Neural progenitor cell (in vitro differentiated cells): Measurements from ENCODE around the gene CAMK2D. TPM values are rescaled to one million over a fixed set of nuclear protein-coding genes. Genes with fewer than 3 reads are reported as not detected.

Experiments used
- DNase-seq: peaks from one replicate; pipeline ENCODE4 v3.0.0-alpha.2; 2016; ENCODE audit warnings: low spot score
- H2AFZ ChIP-seq: fragments of 200-600 bp; sonication (generic); replicated peaks from 2 replicates; pipeline ENCODE4 v1.6.1; 2016; ENCODE audit warnings: antibody characterized with exemption
- H3F3A ChIP-seq: fragments of 200-600 bp; sonication (generic); 2 replicates; pipeline ENCODE4 v1.6.1; 2016; ENCODE audit warnings: antibody characterized with exemption, low read depth
- H3K27ac ChIP-seq: fragments of 200-600 bp; sonication (generic); 2 replicates; pipeline ENCODE4 v1.5.1; 2016; ENCODE audit warnings: mild to moderate bottlenecking
- H3K27me3 ChIP-seq: fragments of 200-600 bp; sonication (generic); 2 replicates; pipeline ENCODE4 v1.6.1; 2016; ENCODE audit warnings: mild to moderate bottlenecking, moderate library complexity
- H3K36me3 ChIP-seq: fragments of 200-600 bp; sonication (generic); 2 replicates; pipeline ENCODE4 v1.5.1; 2016
- H3K4me1 ChIP-seq: fragments of 200-600 bp; sonication (generic); 2 replicates; pipeline ENCODE4 v1.6.1; 2016; ENCODE audit warnings: mixed run types
- H3K4me2 ChIP-seq: fragments of 200-600 bp; sonication (generic); 2 replicates; pipeline ENCODE4 v1.6.1; 2016
- H3K4me3 ChIP-seq: fragments of 200-600 bp; sonication (generic); 2 replicates; pipeline ENCODE4 v1.5.1; 2016
- H3K79me2 ChIP-seq: fragments of 200-600 bp; sonication (generic); 2 replicates; pipeline ENCODE4 v1.6.1; 2016; ENCODE audit warnings: low read depth
- H3K9ac ChIP-seq: fragments of 200-600 bp; sonication (generic); 2 replicates; pipeline ENCODE4 v1.6.1; 2016
- H3K9me3 ChIP-seq: fragments of 200-600 bp; sonication (generic); 2 replicates; pipeline ENCODE4 v1.5.1; 2016; ENCODE audit warnings: low read depth
- H4K20me1 ChIP-seq: fragments of 200-600 bp; sonication (generic); 2 replicates; pipeline ENCODE4 v1.6.1; 2016; ENCODE audit warnings: low read depth
- H3K27ac Mint-ChIP-seq: 3 replicates; pipeline ENCODE4 v1.8.0; 2021; ENCODE audit warnings: mixed read lengths
- H3K27me3 Mint-ChIP-seq: 2 replicates; pipeline ENCODE4 v1.8.0; 2022; ENCODE audit warnings: low read depth, mild to moderate bottlenecking, inconsistent platforms, moderate library complexity, mixed read lengths; ENCODE audit not compliant: insufficient read depth
- H3K36me3 Mint-ChIP-seq: 3 replicates; pipeline ENCODE4 v1.8.0; 2021; ENCODE audit warnings: mixed read lengths
- H3K4me1 Mint-ChIP-seq: 3 replicates; pipeline ENCODE4 v1.8.0; 2021; ENCODE audit warnings: mixed read lengths
- H3K4me3 Mint-ChIP-seq: 3 replicates; pipeline ENCODE4 v1.8.0; 2021; ENCODE audit warnings: mild to moderate bottlenecking, moderate library complexity, mixed read lengths
- H3K9me3 Mint-ChIP-seq: 3 replicates; pipeline ENCODE4 v1.8.0; 2020; ENCODE audit warnings: mixed read lengths
- CTCF ChIP-seq: fragments of 200-600 bp; sonication (generic); IDR thresholded peaks from 2 replicates; pipeline ENCODE4 v1.5.1; 2017; ENCODE audit warnings: antibody characterized with exemption, mild to moderate bottlenecking
- EZH2 ChIP-seq: fragments of 200-600 bp; sonication (generic); IDR thresholded peaks from 2 replicates; pipeline ENCODE4 v1.6.1; 2017; ENCODE audit warnings: antibody characterized with exemption, mild to moderate bottlenecking, moderate library complexity
- EZH2phosphoT487 ChIP-seq: fragments of 200-600 bp; sonication (generic); IDR thresholded peaks from 2 replicates; pipeline ENCODE4 v1.6.1; 2017; ENCODE audit warnings: antibody characterized with exemption
- total RNA-seq: library from RNA; depleted of rRNA; stranded (reverse); fragments of >200 nt; gene quantifications from 2 replicates; pipeline ENCODE4 v1.2.3, GENCODE V29; 2015; ENCODE audit warnings: low replicate concordance

Gene CAMK2D
- total RNA-seq, 1 donor from 2014 or later, result 33.2 TPM

DNA sequence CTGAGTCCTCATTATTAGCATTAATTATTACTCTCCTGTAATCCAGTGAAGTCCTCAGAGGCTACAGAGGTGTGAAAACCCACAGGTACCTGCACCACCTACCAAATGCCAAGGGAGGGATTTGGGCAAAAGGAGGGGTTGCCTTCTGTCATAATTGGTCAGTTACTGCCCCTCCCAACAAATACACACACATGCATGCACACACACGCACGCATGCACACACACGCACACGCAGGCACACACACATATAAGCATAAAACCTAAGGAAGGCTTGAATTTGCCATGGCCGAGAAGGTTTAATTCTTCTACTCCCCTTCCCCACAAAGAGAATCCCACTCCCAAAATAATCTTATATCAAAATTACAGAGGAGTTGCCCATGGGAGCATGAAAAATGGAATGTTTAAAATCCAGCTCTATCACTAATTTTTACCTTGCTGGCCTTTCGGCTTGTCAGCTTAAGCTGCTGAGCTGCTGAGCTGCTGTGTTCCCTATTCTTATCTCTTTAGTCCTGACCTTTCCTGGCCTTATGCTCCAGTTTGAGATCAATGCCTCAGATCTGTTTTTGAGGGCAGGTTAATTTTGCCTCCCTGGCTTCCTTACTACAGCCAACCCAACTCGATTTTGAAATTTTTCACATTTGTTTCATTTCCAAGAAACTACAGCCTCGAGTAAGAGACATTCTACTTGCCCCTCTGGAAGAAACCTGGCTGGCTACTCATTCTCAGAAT, 95.0 kb downstream of the CAMK2D start:
- Histone ChIP-seq H3K4me1 (no peaks in the 10 kb centered on the region), H3K27me3 (no peaks in the 10 kb centered on the region), H3K4me2 (no peak overlapping the region), H3K9ac (no peak overlapping the region), H2AFZ (no peak overlapping the region), H3K79me2 (no peaks in the 10 kb centered on the region), H4K20me1 (no peaks in the 10 kb centered on the region), H3K36me3 (no peaks in the 10 kb centered on the region), H3K9me3 (no peaks in the 10 kb centered on the region), H3K4me3 (no peak overlapping the region), H3K27ac (no peak overlapping the region), H3F3A (no peaks in the 10 kb centered on the region)
- TF ChIP-seq EZH2, result no peak
- TF ChIP-seq CTCF, result no peak
- Mint-ChIP-seq H3K9me3 (no peaks in the 10 kb centered on the region), H3K27me3 (no peaks in the 10 kb centered on the region), H3K4me3 (no peak overlapping the region), H3K4me1 (no peaks in the 10 kb centered on the region), H3K36me3 (no peaks in the 10 kb centered on the region), H3K27ac (no peak overlapping the region)
- peak; percentile 15 for DNase-seq

- H3K4me3 Mint-ChIP-seq, result no peak overlapping the region
- H3K79me2 ChIP-seq, result no peaks in the 10 kb centered on the region
- H3K27me3 ChIP-seq, result no peaks in the 10 kb centered on the region
- no peak overlapping the region for H3K27ac ChIP-seq
- H3K27me3 Mint-ChIP-seq, result no peaks in the 10 kb centered on the region
- H3K9me3 ChIP-seq, result no peaks in the 10 kb centered on the region
- H2AFZ ChIP-seq, result no peak overlapping the region
- no peaks in the 10 kb centered on the region for H4K20me1 ChIP-seq
- H3K4me2 ChIP-seq, result no peak overlapping the region
- no peaks in the 10 kb centered on the region for H3K36me3 ChIP-seq
- no peaks in the 10 kb centered on the region for H3F3A ChIP-seq
- H3K4me1 Mint-ChIP-seq, result no peaks in the 10 kb centered on the region
- H3K27ac Mint-ChIP-seq, result no peak overlapping the region
- H3K4me3 ChIP-seq, result no peak overlapping the region
- TF ChIP-seq EZH2, result no peak
- no peak for TF ChIP-seq CTCF
- TF ChIP-seq EZH2phosphoT487, result no peak
- H3K9ac ChIP-seq, result no peak overlapping the region
- H3K36me3 Mint-ChIP-seq, result peaks cover 2% of the 10 kb centered on the region
- H3K4me1 ChIP-seq, result no peaks in the 10 kb centered on the region
- H3K9me3 Mint-ChIP-seq, result no peaks in the 10 kb centered on the region
- no peak for DNase-seq
Measured at GRCh38 chr4:113665036-113665435, 96.5 kb downstream of the CAMK2D start.

GRCh38 chr4:113662581-113662980, 99.0 kb downstream of the CAMK2D start:
- Histone ChIP-seq H3K27me3 (no peaks in the 10 kb centered on the region), H3K4me1 (no peaks in the 10 kb centered on the region), H3K9me3 (no peaks in the 10 kb centered on the region), H3K4me3 (no peak overlapping the region), H3K9ac (no peak overlapping the region), H4K20me1 (no peaks in the 10 kb centered on the region), H3K27ac (no peak overlapping the region), H3K79me2 (no peaks in the 10 kb centered on the region), H3K36me3 (no peaks in the 10 kb centered on the region), H3F3A (no peaks in the 10 kb centered on the region), H2AFZ (no peak overlapping the region), H3K4me2 (no peak overlapping the region)
- no peak overlapping the region for H3K27ac Mint-ChIP-seq
- no peaks in the 10 kb centered on the region for H3K4me1 Mint-ChIP-seq
- no peak for DNase-seq
- H3K9me3 Mint-ChIP-seq, result no peaks in the 10 kb centered on the region
- H3K27me3 Mint-ChIP-seq, result no peaks in the 10 kb centered on the region
- no peak for TF ChIP-seq EZH2phosphoT487
- no peak for TF ChIP-seq EZH2
- TF ChIP-seq CTCF, result no peak
- no peak overlapping the region for H3K4me3 Mint-ChIP-seq
- peaks cover 8% of the 10 kb centered on the region for H3K36me3 Mint-ChIP-seq
